NCI-H345 (cell line): ENCODE results near the gene DLG2.

ENCODE experiments used
- DNase-seq: peaks from one replicate; lab custom pipeline; 2025; lab: John Stamatoyannopoulos, UW

Gene DLG2

DNA sequence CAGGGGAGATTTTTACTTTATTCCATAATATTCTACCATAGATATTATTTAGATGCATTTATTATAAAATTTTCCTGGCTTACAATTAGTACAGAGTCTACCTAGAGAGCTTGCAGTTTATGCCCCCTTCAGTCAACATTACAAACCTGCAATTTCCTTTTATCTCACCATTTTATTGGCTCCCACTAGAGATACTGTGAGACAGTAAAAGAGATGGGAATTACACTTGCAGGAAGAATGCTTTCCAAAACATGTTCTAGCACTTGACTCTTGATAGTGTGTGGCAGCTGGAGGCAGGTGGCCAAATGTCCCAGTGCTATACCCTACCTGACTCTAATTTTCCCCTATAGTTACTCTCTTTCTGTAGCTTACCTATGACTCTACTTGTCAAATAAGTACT, 863.2 kb downstream of the DLG2 start:
- DNase-seq, result peak; percentile 13

DNA sequence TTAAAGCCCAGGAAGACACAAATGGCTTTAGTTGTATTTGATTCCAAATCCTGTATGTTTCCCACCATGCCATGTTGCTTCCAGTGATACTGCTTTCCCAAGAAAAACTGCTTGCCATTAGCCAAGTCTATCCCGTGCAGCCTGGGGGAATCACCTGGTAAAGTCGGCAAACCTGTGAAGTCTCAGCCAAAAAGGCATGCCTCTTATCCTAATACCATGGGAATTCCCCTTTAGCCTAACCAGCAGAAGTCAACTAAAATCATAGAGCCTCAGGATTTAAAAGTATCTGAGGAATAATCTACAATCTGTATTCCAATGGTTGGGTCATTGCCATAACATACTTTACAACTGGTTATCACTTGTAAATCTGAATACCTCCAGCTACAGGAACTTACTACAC, 869.4 kb downstream of the DLG2 start:
- no peak for DNase-seq

DNA sequence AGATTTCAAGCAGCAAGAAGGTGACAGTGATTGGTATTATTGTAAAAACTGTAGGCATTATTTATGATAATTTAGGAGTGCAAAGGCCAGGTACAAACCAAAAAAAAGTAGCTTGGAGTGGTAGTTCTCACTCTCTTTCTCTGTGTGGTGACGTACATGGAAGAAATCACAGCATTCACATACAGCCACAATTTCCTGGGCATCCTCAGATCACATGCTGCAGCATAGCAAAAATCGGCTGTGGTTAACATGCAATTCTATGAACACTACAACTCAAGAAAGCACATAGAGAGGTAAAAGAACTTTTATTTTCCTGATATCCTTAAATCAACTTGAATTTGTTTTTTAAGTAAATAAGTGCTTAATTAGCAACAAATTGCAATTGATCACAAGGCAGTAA, 875.8 kb downstream of the DLG2 start:
- no peak for DNase-seq

DNA sequence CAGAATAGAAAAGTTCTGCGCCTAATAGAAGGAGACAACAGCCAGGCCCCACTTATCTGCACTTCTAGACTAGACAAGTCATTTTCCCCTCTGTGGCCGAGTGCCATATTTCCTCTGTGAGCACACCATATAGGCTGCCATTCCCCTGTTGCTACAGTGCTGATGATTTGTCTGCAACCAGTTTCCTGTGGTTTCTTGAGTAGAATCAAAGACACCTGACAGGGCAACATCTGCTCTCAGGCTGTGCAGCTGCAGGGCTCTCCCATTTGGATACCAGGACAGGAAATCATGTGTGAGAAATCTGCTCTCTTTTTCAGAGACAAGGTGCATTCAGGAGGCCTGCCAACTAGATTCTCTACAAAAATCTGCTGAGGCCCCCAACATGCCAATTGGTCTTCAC, 879.3 kb downstream of the DLG2 start:
- no peak for DNase-seq

DNA sequence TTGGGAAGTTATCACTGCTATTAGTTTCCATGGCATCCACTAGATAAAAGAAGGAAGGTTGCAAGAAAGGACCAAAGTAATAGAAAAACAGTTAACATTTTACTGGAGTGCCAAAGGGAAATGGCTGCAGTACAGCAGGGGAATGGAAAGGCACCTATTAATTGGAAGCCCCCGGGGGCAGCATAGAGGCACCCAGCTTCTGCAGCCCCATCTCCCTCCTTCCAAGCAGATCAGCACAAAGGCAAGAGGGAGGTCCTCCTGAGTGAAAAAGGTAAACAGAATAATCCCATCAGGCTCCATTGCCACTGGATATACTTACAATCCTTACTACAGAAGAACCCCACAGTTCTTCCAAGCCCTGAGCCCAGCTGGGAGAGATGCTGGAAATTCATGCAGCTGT, 887.1 kb downstream of the DLG2 start:
- no peak for DNase-seq

DNA sequence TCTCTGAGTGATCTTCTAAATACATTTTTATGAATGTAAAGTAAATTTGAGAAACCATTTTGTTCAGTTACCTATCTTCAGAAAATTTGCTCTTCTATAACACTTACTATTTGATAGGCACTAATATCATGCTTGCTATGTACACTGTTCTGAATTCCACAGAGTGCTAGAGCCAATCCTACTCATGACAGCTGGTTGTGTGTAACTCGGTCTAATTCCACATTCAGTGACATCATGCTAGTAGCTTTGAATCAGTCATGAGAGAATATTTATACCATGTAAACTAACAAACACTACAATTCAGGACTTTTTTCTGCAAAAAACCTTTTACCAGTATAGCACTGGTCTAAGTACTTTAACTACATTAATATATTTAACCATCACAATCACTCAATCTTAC, 902.9 kb downstream of the DLG2 start:
- no peak for DNase-seq

DNA sequence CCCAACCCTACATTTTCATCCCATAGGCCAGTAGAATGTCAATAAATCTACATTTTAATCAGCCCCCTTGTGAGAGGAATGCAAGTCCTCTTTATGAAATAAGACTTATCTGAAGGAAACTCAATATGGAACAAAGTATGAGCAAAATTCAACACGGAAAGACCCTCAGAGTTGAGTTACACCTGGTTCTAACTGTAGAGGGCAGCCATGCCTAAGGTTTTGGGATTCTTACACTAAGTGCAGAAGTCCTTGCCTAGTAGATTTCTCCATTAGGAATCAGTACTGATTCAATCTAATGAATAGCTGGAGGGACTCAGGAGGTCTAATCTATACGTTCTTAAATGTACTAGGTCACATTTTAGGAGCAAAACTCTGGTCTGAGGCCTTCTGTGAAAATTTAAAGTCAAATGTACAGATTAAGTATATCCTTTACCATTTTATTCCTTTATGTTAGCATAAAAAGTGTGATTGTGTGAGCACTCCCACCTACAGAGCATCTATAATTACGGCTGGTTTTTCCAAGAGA, 904.5 kb downstream of the DLG2 start:
- peak; percentile 51 for DNase-seq

DNA sequence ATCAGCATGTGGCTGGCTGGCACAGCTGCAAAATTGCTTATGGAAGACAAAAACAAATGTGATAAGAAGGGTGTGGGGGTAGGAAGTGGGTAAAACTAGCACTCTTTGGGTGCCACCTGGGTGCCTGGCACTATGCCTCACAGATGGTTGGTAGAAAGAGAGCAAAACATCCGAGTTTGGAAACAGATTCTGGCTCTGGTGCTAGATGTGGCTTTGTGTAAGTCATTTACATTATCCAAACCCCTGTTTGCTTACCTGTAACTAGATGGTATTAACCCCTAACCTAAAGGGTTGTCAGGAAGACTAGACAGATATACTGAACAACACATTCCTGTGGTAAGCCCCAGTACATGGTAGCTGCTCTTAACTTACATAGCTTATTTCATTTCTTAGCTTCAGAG, 905.6 kb downstream of the DLG2 start:
- DNase-seq, result no peak

DNA sequence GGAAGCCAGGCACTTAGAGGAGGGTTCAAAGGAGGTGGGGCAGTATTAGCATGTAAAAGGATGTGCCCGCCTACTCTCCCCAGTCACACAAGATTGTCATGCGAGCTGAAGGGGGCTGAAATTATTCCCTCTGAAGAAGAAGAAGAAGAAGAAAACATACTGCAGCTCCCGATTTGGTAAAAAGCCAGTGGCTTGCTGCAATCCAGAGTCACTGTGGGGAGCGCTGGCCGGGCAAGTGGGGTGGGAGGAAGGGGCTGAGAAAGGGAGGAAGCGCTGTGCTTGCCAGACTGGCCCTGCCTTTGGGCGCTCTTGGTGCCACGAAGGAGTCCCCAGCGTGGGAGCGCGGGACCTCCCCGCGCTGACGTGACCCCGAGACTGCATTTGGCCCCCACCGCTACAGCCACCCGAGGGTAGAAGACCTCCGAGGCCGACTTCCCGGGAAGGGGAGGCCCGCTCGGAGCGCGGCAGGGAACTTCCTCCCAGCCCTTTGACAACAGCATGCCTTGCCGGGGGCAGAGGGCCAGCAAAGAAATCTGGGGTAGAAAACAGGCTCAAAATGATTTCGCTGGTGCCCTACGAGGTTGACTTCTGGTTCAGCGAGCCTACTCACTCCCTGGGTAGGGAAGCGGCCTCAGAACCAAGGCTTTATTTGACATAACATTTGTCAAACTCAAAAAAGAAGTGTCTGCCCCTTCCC, 906.3 kb downstream of the DLG2 start:
- DNase-seq, result peak; percentile 40

DNA sequence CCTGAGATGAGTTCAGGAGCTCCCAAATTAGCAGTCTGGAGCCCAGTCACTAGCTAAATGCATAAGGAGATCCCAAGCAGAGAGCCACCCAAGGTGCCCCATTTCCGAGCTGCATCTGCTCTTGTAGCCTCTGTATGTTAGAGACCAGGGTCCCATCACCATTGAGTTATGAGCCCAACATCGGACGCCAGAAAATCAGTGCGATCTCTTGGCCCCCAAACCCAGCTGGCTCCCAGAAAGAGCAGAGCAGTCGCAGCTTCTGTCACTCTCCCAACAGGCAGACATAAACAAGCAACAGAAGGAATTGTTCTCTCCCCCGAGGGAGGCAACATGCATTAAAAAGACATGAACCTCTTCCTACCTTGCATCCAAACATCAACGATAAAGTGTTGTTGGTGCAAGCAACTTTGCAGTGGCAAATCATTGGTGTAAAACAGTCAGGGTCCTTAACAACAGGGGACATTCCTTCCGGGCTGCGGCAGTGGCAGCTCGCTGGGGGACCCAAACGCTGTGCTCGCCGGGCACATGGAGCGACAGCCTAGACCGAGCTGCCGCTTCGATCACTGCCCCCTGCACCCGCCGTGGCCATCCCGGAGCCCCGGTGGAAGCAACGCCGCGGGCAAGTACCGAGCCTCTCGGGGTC, 907.1 kb downstream of the DLG2 start:
- peak; percentile 36 for DNase-seq

DNA sequence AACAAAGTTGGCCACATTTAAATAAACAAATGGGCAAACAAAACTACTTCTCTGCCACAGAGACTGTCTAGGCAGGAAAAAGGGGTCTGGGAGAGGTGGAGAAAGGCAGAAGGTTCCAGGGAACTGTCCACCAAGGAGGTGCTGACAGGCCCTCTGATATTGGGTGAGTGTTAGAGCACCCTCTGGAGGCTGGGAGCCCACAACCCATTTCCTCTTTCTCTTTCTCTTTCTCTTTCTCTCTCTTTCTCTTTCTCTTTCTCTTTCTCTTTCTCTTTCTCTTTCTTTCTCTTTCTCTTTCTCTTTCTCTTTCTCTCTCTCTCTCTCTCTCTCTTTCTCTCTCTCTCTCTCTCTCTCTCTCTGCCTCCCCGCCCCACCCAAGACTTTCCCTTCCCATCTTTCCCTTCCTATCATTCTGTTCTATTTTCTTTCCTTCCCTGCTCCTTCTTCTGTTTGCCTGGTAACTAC, 912.8 kb downstream of the DLG2 start:
- peak; percentile 36 for DNase-seq

DNA sequence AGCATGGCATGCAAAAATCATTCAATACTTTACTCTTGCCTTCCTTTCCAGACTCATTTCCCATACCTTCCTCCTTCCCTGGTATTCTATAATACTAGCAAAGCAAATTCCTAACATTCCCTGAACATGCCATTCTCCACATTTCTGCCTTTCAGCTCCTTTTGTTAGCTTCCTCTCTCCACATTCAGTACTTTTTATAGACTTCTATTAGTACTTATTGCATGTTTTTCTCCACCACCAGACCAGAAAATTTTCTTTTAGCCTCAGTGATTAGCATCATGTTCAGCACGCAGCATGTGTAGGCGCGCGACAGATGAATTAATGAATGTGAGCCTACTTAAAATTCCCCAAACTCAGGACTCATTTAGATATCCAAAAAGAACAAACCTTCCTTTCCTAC, 935.3 kb downstream of the DLG2 start:
- no peak for DNase-seq

DNA sequence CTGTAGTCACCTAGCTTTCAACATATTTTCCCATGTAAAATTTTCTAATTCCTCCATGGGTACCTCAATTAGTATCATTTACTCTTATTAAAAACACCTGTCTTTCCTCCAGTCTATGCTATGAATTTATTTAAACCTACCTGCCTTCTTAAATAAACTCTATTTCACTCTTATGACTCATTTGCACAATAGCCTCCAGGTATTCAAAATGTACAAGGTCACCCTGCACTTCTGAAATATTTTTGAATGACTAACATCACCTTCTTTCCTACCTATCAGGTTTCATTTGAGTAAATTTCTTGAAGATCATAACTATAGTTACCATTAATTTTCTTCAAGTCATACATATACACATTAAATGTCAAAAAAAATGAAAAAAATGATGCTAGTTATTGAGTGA, 939.7 kb downstream of the DLG2 start:
- no peak for DNase-seq

DNA sequence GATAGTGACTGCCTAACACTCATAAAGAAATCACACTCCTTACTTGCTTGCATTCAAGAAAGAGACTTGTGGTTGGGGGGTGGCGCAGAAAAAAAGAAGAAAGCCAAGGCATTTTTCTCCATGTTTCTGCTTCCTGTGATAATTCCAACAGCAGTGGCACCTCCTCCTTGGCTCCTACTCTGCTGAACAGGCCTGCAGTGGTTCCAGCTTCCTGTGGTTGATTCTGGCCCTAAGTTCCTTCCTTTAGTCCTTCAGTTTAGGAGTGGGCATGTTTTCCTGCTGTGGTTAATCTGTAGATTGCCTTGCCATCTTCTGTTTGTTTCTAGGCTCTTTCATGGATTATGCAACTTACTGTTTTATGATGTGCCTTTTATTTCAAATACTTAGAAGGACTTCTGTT, 940.4 kb downstream of the DLG2 start:
- no peak for DNase-seq

DNA sequence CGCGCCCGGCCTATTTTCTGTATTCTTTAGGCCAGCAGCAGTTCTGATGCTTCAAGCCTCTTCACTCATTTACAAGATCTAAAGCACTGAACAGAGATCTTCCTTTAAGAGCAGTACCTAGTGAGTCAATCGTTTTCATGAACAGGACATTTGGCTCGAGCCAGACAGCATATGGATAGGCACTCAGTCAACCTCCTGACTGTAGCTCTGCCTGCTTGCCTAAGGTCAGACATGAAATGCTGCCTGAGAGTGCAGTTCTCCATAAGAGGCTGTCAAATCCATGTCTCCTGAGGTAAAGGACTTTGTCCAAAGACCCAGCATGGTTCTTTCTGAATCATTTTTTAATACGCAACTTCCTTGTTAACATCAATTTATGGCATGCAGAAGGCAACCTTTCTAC, 941.2 kb downstream of the DLG2 start:
- no peak for DNase-seq

DNA sequence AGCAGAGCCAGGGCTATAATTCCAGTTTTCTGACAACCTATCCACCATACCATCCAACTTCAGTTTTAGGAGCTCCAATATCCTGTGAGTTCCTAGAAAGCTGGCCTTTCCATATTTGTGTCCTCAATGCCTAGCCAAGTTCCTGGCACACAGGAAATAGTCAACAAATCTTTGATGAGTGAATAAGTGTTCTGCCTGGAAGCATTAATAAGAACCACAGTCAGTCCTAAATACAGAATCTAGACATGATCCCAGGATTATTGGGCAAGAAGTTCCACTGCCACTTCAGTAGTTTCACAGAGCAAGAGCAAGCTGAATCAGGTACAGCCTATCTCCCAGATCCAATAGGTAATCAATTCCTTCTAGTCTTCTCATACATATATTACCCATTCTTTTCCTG, 942.0 kb downstream of the DLG2 start:
- no peak for DNase-seq

DNA sequence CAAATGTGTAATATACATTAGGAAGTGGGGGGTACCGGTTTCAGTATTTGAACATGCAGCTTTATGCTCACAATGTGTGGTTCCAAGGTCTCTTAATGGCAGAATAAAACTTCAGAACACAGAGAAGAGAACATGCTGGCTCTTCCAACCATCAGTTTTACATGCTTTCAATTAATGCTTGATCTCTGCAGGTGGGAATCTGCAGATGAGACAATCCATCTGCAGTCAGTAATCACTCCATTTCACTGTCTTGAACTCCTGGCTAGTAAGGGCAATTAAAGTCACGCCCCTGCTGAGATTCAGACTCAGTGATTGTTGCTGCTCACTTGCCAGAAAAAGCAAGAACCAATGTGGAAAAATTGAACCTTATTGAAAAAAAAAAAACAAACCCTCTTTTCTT, 945.7 kb downstream of the DLG2 start:
- DNase-seq, result no peak

DNA sequence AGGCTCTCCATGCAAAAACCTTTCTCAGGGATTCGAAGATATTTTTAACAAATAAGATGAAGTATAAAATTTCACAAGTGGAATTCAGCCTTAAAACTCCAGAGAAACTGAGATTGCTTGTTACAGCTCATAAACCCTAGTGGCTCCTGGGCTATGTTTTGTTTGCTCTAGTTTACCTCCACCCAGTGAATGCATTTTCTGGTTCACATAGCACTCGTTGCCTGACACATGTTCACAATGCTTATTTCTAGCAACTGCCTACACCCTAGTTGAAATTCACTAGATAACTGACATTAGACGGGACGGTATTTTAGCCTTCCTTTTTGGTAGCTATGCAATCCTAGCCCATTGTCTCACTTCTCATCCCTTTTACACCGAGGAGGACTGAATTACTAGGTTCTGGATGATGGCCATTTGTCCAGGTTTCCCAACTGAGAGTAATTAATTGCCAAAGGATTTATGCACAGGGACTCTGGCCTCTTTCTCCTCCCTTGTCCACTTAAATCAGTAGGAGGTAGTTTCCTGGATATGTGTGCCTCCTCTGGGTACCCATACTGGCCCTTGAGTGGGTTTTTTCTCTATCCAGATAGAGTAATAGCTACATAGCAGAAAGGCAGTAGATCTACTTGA, 951.6 kb downstream of the DLG2 start:
- peak; percentile 13 for DNase-seq

DNA sequence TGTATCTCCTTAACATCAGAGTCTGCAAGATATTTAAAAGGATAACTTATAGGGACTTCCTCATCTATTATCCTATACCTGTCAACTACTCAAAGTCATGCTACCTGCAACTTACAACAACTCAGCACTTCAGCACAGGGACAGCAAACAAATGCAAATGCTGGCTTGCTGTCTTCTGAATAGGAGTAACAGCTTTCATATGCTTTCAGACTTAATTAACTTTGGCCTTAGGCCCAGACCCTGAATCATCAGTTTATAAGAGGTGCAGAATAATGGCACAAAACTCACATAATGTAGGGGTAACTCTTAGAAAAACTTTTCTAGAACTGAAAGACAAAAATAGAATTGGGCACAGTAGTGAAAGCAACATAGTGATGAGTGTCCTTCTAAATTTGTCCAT, 953.4 kb downstream of the DLG2 start:
- peak; percentile 82 for DNase-seq

DNA sequence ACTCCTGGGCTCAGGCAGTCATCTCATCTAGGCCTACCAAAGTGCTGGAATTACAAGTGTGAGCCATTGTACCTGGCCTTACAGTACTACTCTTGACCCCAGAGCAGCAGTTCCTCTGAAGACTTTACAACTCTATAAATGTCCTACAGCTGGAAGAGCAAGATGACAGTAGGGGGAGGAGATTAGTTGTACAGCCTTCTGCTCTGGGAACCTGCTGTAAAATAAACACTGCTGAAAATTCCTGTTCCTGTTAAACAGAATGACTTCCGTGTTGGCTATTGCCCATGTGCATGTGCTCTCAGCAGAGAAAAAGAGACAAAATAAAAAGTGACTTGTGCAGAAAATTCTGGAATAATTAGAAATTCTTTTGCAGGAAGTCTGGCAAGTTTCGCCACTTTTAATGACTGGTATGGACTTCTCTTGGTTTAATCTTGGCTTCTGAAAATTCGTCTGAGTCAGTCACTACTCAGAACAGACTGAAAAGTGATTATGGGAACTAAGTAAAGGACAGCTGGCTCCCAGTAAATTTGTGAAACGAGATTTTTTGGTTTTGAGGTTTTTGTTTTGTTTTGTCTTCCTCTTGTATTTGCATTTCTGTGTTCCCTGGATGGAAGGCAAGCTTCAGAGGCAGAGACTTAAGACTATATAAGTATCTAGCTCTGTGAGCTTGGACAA, 955.7 kb downstream of the DLG2 start:
- no peak for DNase-seq

DNA sequence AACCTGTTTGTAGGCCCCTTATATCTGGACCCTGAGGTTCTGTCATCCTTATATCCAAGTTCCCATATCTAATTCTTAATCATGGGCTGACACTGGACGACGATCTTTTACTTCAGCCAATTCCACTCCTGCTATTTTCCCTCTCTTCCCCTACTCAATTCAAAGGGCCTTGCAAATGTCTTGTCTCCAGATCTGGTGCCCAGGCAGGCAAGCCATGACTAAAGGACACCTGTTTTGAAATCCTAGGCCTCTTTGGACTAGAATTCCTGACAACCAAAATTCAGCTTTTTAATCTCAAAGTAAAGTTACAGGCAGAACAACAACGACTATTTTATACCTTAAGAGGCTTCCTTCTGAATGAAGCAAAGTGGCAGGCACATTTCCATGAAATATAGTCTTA, 963.4 kb downstream of the DLG2 start:
- DNase-seq, result no peak

DNA sequence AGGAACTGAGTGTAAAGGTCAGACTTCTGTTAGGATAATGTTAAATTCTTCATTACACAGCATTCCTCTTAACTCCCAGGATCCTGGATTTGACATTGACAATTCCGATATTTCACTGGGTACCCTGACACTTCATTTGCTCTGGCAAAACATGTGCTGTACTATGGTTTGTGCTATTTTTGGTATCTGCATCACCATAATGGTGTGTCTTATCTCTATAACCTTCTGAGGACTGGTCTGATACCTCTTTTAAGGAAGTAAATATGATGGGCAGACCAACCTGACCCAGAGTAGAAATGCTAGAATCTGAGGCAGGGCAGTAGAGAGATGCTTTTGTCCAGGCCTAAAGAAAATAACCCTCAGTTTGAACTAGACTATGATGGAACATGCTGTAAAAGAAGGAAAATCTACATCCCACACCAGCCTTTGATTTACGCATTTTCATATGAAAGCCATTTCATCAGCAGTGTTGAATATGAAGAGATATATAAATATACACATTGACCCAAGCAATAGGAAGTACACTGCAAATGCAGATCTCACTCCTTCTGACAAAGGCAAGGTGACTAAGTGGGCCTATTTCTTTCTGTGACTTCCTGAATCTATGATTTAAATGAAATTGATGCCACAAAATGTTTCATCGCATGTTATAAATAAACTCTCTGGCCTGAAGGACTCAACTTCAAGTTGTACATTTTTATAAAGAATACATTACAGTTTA, 966.7 kb downstream of the DLG2 start:
- no peak for DNase-seq
